RPMI8226 (cell line): ENCODE results near the gene AUTS2.

Experiments
- DNase-seq: peaks from one replicate; pipeline ENCODE4 v3.0.0-alpha.2; 2015

The AUTS2 gene

DNA sequence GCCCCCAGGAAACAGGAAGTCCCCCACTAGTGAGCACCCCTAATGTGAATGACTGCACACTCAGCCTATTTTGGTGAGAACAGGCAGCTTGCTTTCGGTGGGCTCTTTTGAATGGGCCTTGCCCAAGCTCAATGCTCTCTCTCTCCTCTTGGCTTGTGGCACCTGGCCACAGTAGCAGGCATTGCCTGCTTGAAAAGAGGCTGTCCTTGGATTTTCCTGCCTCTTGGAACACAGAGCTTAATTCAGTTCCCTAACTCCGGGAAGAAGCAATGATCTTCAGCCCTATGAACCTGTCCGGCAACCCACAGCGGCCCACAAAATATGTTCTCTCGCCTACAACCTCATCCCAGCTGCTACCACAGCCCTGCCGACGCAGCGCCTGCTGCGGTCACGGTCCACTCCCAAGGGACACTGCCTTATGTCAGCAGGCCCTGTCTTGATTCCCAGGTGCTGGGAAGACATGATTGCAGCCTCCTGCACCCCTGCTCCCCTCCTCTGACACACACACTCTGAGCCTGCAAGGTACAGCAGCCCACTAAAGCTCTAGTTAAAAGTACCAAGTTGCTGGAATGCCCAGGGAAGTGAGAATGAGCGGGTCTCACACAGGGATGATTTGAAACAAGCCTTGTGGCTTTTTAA lies 818.2 kb downstream of the AUTS2 start:
- DNase-seq, result no peak

DNA sequence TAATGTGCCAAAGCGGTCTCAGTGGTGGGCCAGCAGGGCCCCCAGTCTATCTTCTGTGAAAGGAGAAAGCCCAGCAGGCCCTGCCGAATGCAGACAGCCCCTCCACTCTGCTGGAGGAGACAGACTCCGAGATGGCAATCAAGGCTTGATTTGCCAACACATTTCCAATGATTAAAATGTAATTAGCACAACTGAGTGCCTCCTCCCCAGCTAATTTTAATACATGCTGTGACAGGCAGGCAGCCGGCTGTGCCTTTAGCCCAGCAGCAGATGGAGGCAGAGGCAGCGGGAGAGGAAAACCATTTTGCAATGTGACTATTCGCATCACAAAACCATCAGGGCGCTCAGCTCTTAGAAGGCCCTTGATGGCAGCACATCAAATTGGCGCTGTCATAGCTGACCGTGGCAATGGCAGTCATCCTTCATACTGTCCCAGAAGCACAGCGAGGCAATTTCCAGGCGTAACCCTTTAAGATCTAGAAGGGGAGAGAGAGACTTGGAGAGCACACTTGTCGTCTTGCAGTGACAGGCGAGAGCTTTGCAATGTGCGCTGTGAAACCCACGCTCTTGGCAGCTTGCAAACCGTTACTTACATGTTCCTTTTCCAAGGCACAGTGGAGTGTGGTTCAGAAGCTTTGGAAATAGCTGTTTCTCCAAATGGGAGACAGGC lies 818.8 kb downstream of the AUTS2 start:
- DNase-seq, result peak; percentile 6

DNA sequence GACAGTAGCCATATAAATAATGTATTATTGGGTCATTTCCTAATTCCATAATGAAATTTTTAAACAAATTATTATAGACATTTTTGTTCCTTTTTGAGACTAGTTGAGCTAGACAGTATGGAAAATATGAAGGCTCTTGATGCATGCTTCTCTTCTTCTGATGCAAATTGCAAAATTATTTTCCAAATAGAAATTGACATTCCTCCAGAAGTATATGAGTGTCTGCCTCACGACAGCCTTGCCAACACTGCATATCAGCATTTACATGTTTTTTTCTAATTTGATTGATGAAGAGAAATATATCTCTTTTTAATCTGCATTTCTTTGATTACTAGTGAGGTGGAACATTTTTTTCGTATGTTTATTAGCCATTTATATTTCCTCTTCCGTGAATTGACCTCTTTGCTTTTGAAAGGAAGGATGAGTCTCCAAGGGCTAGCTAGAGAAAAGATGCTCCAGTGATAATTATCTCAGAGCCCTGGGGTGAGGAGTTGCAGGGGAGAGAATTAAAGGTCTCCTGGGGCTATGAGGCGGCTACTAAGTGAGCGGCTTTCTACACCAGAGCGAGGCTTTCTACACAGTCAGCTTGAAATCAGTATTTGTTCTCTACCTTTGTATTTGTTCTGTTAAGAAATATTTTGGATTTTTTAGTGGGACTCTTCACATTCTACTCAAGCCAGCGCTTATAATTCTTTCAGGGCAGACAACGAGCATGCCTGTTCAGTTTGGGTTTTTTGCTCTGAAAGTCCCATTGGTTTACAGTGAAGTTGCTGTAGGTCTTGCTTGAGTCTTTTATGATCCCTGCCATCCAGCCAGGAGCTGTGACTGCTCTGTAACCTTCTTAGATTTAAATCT lies 821.5 kb downstream of the AUTS2 start:
- no peak for DNase-seq

DNA sequence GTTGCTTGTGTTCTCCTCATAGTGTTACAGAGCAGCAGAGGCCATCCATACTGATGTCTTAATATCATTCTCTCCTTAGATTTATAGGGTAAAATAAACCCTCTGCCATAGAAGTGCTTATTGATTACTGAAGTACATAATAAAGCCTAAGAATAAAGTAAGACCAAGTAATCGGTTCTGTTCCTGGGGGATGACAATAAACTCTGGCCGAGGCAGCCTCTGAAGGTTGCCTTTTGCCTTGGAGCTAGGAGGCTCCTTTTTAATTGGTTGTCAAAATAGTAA lies 822.0 kb downstream of the AUTS2 start:
- DNase-seq, result no peak

DNA sequence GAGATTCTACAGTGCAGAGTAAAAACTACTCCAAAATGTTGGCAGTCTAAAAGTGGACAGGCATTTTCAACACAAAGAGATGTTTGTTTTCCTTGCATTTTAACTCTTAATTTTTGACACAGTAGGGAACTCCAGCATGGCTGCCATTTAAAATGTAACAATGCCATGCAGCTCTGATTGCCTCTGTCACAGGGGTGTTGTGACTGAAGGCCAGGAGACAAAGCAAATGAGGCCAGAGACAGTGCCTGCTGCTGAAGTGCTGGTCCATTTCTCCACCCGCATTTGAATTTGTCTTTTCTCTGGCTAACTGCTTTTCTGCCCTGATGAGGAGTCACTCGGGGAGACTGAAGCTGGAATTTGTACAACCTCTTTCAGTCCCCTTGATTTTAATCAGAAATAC lies 823.0 kb downstream of the AUTS2 start:
- DNase-seq, result no peak

DNA sequence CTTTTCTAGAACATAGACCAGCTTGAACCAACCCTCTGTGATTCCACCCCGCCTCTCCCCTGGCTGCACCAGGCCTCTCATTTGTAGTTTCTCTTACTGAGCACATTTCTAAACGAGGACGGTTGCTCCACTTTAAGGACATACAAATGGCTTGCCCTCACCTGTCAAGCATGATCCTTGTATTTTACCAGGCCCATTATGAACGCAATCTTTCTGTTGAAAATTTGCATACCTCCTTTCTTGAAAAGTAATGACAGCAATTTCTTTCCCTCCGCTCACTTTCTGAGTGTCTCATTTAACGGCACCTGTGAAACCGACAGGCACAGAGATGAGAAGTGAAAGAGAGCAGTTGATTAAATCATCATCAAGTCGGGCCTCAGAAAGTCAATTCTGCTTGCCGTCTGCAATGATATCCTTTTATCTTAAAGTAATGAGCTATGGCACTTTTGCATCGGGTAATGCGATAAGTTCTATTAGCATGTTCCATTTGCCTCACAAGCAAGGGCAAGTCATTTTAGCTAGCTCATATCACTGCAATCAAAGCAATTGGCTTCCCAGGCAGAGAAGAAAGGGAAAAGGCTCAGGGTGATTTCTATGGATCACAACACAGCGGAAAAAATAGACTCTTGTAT lies 828.1 kb downstream of the AUTS2 start:
- peak; percentile 44 for DNase-seq

DNA sequence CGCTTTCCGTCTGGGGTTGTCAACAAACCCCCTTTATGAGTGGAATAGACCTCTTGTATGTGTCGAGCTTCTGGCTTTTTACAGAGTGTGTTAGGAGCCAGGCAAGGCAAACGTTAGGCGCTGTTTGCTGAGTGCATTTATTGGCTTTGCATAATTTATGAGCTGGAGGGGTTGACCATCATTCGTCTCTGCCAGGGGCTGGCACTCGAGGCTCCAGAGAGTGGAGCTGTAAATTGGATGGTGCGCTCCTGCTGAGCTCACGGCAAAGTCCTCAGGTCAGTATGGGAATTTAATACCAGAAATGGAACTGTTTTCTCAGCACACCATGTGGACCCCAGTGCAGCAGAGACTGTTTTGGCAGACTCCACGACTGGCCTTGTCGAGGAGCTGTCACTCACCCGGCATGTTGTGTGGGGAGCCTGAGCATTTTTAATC lies 834.3 kb downstream of the AUTS2 start:
- DNase-seq, result no peak

DNA sequence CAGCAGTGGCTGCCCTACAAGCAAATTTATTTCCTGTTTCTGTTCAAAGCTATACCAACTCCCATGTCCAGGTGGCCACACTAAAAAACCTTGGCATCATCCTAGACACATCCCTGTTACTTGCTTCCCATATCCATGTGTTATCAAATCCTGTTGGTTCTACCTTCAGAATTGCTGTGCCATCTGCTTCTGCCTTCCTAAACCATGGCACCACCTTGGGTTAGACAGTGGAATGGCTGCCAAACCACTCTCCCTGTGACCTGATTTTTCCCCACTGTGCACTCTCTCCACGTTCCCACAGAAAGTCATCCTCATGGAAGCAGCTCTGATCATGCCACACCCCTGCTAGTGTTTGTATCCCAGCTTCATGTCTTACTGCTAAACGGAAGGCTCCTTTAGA lies 836.1 kb downstream of the AUTS2 start:
- DNase-seq, result no peak

DNA sequence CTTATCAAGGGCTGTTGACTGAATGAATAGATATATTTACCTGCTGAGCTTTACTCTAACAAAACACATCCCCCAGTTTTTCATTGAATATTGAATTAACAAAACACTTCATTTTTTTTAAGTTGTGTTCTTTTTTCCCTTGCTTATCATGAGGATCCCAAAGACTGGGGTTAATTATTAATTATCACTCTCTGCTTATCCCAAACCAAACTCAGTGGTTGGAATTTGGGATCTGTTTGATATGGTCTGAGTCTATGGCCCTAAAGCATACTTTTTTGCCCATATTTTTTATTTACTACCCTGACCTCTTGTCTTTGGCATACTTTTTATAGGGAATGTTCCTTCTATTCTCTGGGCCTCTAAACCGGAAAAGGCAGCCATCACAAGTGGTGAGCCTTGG lies 836.5 kb downstream of the AUTS2 start:
- no peak for DNase-seq

DNA sequence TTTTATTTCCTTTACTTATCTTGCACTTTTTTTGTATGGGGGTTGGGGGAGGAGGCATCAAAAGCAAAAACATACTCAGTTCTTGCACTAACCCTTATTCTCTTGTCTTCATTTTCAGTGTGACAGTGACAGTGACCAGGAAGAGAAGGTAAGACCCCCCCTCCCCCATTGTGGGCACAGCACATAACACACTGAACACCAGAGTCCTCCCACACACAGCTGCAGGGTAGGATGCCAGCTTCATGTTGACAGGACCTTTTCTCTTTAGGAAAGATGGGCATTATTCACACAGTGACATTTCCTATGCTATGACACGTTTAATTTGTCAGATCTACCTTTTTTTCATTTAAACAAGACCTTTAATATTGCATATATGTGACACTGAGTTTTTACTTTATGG lies 837.4 kb downstream of the AUTS2 start:
- DNase-seq, result no peak

DNA sequence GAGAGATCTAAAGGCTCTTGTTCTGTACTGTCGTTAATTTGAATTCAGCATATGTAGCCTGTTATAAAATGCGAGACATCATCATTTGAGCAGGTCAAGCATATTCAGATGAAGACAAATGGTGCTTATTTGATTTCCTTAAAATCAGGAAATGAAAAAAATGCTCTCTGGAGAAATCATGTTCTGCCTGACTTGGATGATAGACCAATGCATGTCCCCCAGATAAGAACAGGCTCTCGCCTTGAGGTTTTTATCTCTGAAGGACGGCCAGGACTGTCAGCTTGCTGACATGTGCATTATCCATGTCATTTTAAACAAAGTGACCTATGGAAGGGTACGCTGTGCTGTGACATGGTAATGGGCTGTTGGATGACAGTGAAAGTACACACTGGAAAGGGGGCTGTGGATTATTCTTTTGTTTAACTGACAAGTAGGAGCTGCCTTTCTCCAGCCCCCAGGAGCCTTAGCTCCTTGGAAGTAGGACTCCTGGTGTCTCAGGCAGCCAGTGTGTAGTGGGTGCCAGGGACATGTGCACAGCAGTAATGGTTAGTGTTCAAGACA lies 838.6 kb downstream of the AUTS2 start:
- no peak for DNase-seq

DNA sequence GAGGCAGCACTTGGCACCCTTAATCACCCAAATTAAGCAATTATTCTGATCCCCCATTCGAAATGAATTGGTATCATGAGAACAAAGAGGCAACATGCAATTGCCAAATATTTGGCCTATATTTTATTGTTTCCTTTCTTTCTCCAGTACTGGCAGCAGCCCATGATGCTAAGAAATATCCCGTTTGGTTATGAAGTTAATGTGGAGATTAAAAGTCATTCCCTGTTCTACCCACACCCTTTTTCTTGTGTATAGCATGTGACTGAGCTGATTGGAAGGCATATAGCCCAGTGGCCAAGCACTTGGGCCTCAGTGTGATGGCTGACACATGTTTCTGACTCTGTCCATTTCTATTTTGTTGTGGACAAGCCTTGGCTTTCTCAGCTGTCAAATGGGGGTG lies 841.4 kb downstream of the AUTS2 start:
- no peak for DNase-seq

DNA sequence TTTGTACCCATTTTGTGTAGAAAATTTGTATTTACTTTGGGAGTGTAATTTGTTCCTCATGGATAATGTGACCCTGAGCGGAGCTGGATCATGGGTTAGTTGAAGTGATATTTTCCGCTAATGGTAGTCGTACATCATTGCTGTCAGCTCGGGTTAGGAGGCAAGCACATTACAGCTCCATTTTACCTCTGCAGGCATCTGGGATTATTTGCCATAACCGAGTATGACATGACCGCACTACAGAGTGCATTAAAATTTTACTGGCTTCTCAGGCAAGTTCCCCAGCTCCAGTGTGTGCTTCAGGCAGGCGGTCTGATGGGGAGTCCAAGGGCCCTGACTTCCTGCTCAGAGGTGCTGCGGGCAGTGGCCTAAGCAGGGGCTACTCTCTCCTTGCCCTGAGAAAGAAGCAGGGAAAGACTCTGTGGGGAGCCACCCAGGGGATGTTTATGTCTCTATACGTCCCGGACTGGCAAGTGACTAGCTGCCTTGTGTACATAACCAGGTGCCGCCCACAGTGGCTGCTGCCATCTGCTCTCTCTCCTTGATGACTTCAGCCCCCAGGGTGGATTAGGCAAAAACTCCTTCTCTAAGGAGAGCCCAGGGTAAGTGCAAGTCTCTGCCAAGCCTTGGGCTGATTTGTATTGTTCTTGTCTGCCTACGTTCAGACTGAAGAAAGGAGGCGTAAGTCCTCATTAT lies 848.3 kb downstream of the AUTS2 start:
- DNase-seq, result no peak

DNA sequence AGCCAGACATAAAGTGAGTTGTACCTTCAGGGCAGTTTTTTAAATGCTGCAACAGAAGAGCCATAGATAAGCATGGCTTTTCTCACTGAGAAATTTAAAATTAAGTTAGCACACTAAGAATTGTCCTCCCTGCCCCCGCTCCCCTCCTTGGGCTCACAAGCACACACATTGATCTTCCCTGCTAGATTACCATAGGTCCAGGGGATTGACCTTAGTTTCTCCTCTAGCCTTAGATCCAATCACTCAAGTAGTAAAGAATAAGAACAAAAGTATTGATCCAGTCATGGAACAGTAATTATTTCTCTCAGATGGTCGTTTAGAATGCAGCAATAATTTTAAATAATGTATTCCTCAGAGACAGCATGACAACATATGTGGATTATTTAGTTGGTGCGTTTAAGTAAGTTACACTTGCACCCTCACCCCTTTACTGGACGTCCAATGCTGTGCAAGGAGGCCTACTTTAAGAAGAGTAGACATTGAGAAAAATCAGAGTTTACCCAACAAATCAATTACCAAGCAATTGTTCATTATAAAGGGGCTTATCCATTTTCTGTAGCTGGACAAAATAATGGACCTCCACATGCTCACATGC lies 850.1 kb downstream of the AUTS2 start:
- DNase-seq, result no peak

DNA sequence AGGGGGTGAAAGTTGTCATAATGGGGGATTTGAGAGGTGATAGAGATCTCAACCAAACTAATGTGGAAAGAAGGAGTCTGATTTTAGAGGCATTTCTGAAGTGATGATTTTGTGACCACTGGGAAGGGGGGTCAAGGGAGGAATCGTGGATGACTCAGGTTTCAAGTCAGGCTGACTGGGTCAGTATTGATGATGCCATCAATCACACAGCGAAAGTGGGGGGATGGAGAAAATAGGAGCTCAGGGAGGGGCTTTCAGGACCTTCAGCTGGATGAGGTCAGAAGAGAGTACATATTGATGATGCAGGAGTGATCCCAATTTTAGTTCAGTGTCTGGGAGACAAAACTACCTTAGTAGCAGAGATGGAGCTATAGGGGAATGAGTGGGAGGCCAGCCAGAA lies 852.5 kb downstream of the AUTS2 start:
- no peak for DNase-seq

DNA sequence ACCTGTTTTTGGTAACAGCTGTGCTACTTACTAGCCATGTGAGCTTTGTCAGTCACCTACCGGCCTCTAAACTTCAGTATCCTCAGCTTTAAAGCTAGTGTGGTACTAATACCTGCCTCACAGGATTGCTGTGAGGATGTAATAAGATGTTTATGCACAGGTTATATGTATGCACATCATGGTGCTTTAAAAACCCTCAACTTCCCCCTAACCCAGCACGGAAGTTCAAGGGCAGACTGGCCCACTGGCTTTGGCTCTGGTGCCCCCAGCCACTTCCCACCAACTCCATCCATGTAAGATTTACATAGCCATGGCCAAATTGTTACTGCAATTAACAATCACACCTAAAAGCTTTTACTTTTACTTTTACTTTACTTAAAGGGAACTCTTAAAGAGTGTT lies 857.6 kb downstream of the AUTS2 start:
- no peak for DNase-seq

DNA sequence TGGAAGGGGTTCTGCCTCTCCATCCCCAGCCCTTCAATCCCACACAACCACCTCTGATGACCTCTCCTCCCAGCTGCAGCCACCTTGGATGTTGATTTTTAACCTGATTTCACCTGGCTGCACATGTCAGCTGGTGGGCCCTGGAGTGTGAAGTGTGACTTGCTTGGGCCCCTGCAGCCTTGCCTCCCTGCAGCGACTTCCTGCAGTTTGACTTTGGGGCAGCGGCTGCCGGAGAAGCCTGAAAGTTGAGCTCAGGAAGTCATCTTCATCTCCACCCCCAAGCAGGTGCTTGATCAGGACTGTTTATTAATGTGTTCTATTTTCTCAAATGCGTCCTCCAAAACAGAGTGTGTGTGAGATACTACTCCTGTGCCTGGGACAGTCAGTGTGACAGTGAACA lies 858.4 kb downstream of the AUTS2 start:
- peak; percentile 35 for DNase-seq

DNA sequence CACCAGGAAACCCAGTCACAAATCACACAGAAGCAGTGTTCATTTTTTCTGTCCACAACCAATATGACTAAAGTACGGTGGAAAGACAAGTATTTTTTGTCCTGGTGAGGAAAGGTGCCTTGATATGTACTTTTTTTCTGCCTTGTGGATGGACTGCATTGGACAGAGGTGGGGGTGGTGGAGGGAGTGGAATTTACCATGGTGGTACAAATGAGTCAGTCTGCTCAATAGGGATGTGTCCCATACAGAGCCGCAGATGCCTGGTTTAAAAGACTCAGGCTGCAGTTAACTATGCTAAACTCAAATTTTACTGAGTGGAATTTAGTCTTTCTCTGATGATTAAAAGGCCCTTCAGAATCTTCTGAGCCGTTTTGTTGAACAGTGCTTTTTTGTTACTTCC lies 859.2 kb downstream of the AUTS2 start:
- DNase-seq, result no peak

DNA sequence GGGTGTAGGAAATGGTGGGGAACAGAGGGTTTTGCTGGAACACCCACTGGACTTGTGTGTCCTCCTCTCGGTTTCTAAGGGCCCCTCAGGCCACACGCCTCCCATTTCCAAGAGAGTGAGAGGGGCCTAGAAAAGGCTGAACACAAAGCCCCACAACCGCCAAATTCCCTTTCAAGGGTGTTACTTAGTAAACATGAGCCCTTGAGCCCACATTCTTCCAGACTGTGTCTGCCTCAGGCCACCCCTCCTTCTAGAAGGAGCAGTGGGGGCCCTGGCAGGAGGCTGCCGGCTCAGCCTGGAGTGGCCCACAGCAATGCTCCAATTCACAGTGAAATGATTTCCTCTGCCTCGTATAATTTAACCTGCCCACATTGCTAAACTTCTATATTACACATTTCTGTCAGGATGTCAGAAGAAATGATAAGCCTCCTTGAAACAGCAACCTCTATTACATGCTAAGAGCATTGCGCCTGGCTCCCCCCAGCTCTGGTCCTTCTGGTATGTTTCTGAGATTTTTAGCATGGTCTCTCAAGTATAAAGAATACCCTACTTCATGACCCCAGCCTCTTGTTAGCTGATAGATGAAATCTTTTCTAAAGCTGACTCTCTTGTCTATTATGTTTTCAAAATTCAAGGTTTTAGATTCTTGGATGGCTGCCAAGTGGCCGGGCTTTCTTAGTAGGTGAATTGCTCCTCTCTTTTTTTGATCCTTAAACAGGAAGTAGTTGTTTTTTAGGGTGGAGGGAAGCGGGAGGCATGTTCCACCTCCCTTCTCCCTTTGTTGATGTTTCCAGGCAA lies 859.8 kb downstream of the AUTS2 start:
- peak; percentile 49 for DNase-seq

DNA sequence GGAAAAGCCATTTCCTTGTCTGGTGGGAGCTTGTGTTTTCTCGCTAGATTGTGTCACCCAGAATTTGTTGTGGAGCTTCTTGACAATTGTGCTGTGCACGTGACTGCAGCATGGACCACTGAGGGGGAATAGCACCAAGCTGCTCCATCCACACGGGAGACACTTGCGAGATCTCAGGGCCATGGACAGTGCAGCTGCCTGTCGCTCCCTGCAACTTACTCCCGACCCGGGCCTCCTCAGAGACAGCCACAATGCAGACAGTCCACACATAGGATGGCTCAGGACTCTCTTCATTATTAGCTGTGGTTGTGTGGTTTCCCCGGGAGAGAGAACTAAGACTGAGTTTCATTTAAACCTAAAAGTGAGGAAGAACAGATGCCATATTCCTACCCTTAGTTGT lies 860.5 kb downstream of the AUTS2 start:
- DNase-seq, result no peak

DNA sequence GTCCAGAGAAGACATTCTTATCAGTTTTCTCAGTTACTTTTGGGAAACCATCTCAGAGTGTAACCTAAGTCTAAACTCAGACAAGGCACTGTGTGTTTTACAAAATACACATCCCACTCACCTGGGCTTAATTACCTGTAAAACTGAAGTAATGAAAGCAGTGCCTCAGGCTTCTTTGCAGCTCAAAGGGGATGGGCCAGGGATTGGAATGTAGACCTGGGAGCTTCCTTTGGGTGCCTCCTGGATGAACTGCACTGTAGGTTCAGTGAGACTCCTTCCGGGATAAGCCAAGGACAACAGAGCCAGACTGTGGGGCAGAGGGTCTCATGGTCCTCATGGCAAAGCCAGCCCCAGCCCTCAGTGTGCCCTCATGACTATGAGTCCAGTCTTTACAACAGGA lies 861.3 kb downstream of the AUTS2 start:
- no peak for DNase-seq

DNA sequence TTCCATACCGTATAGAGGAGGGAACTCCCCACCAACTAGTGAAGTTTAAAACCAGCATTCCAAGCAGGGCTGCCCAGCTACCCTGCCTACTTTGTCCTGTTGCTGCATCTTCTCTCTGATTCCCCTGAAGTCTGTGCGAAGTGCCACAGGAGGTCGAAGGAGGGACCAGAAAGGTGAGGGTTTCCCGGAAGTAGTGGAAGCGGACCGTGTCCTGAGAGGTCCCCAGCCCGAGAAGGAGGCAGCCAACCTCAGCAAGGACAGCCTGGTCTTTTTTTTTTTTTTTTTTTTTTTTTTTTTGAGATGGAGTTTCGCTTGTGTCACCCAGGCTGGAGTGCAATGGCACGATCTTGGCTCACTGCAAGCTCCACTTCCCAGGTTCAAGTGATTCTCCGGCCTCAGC lies 861.8 kb downstream of the AUTS2 start:
- DNase-seq, result no peak
